ENCODE data around the gene DUSP5.

GRCh38 chr10:110475722-110476515, 21.8 kb upstream of the DUSP5 start:
- no peak for TF ChIP-seq POLR2AphosphoS5 (IDR thresholded peaks at IDR 0.05; ENCODE audit: low read depth, low read length)
- TF ChIP-seq SIN3A (IDR thresholded peaks at IDR 0.05; ENCODE audit: borderline replicate concordance, insufficient read depth, low read length): no peak
